ENCODE results near the gene TRIM13. TPM values are rescaled to one million over a fixed set of nuclear protein-coding genes. Genes with fewer than 3 reads are reported as not detected.

Gene TRIM13
- total RNA-seq, 1 experiment from 2014 or later = 19.0 TPM

DNA sequence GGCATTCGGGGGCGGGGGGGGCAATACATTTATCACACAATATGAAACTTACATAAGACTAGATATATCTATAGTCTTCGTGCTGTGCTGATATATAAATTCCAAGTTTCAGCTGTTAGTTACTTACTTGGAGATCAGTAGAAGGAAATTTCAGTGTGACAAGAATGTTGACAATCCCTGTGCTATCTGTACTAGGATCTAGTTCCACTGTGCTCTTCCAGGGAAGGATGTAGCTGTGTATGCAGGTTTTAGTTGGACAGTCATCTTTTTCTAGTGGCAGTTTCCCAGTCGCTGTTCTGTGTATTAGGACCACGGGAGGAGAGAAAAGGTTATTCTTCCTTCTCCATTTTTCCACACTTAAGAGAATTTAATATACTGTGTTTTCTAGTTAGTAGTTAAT lies 3.2 kb upstream of the TRIM13 start:
- DNase-seq (ENCODE audit: unreplicated experiment) = no peak
- no TSS peak for BruUV-seq (replicated peaks)
- peaks cover 20% of the 10 kb centered on the region for H3K36me3 Mint-ChIP-seq (ENCODE audit: insufficient read depth, unreplicated experiment)
- no peak for TF ChIP-seq CTCF (IDR thresholded peaks at IDR 0.05; ENCODE audit: unreplicated experiment)
- no peaks in the 10 kb centered on the region for H3K9me3 Mint-ChIP-seq (ENCODE audit: unreplicated experiment)
- CTCF ChIA-PET = no interaction called here
- H3K27me3 Mint-ChIP-seq (ENCODE audit: insufficient read depth, unreplicated experiment) = no peaks in the 10 kb centered on the region
- intact Hi-C loops (cut with micrococcal nuclease) = no loop called here
- no peak overlapping the region for H3K27ac Mint-ChIP-seq (ENCODE audit: low read depth, unreplicated experiment)
- H3K4me3 Mint-ChIP-seq (ENCODE audit: unreplicated experiment) = no peak overlapping the region
- peaks cover 13% of the 10 kb centered on the region for H3K4me1 Mint-ChIP-seq (ENCODE audit: insufficient read depth, unreplicated experiment)
- POLR2A ChIA-PET = no interaction called here

DNA sequence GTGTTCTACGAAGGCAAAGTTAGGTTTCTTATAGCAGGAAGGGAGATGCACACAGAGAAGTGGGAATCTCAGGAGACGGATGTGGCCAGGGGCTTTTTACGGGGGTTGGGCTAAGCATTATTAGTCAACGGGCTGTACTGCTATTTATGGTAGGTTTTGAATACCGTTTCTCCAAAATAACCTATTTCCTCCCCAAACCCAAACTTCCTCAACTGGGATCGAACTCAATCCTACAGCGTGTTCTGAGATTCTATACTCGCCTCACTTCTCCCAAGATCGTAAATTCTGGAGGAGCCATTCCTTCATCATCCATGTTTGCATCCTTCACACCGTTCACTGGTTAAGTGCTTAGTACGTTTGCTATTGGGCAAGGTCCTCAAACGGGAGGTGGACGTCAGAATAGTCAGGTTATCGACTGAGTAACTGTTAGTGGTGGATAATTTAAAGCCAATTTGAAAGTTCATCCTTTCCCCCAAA lies 1.2 kb upstream of the TRIM13 start:
- no peaks in the 10 kb centered on the region for H3K9me3 Mint-ChIP-seq (ENCODE audit: unreplicated experiment)
- CTCF ChIA-PET = interaction anchor here (0.6 kb wide), 1 partner anchor 216 kb away, joined by 7 read pairs; no protein-coding TSS in a partner anchor
- TSS peak; percentile 56 for BruUV-seq (replicated peaks)
- H3K36me3 Mint-ChIP-seq (ENCODE audit: insufficient read depth, unreplicated experiment) = peaks cover 40% of the 10 kb centered on the region
- H3K27me3 Mint-ChIP-seq (ENCODE audit: insufficient read depth, unreplicated experiment) = no peaks in the 10 kb centered on the region
- TF ChIP-seq CTCF (IDR thresholded peaks at IDR 0.05; ENCODE audit: unreplicated experiment) = no peak
- no peak for DNase-seq (ENCODE audit: unreplicated experiment)
- POLR2A ChIA-PET = interaction anchor here (0.6 to 11.1 kb wide), 8 partner anchors 8 to 916 kb away, joined by 3 to 201 read pairs (median 30); partner anchors contain the start of gene SPRYD7
- intact Hi-C loops (cut with micrococcal nuclease) = loop anchor here (2.0 to 5.0 kb wide), 2 partner anchors 537 to 917 kb away; no protein-coding TSS in a partner anchor
- H3K27ac Mint-ChIP-seq (ENCODE audit: low read depth, unreplicated experiment) = no peak overlapping the region
- H3K4me1 Mint-ChIP-seq (ENCODE audit: insufficient read depth, unreplicated experiment) = peaks cover 20% of the 10 kb centered on the region
- peak overlapping the region; percentile 89 for H3K4me3 Mint-ChIP-seq (ENCODE audit: unreplicated experiment)

- no peaks in the 10 kb centered on the region for H3K27me3 Mint-ChIP-seq (ENCODE audit: insufficient read depth, unreplicated experiment)
- ChIA-PET CTCF (interaction anchor here (0.5 to 2.4 kb wide), 11 partner anchors 12 to 916 kb away, joined by 3 to 20 read pairs (median 4); no protein-coding TSS in a partner anchor), POLR2A (interaction anchor here (0.6 to 11.1 kb wide), 27 partner anchors 11 to 916 kb away, joined by 3 to 201 read pairs (median 6); partner anchors contain the start of genes EBPL, KCNRG and SPRYD7)
- peaks cover 20% of the 10 kb centered on the region for H3K4me1 Mint-ChIP-seq (ENCODE audit: insufficient read depth, unreplicated experiment)
- no peaks in the 10 kb centered on the region for H3K9me3 Mint-ChIP-seq (ENCODE audit: unreplicated experiment)
- no TSS peak for BruUV-seq (replicated peaks)
- no peak for TF ChIP-seq CTCF (IDR thresholded peaks at IDR 0.05; ENCODE audit: unreplicated experiment)
- H3K27ac Mint-ChIP-seq (ENCODE audit: low read depth, unreplicated experiment) = peak overlapping the region; percentile 80
- peak; percentile 93 for DNase-seq (ENCODE audit: unreplicated experiment)
- intact Hi-C loops (cut with micrococcal nuclease) = loop anchor here (2.0 to 5.0 kb wide), 2 partner anchors 536 to 916 kb away; no protein-coding TSS in a partner anchor
- peaks cover 46% of the 10 kb centered on the region for H3K36me3 Mint-ChIP-seq (ENCODE audit: insufficient read depth, unreplicated experiment)
- H3K4me3 Mint-ChIP-seq (ENCODE audit: unreplicated experiment) = peak overlapping the region; percentile 89
Measured at GRCh38 chr13:49996161-49996915, 504 bp upstream of the TRIM13 start.

GRCh38 chr13:49997955-49998354 lies 1.1 kb downstream of the TRIM13 start:
- Mint-ChIP-seq H3K4me1 (ENCODE audit: insufficient read depth, unreplicated experiment) (peaks cover 16% of the 10 kb centered on the region), H3K4me3 (ENCODE audit: unreplicated experiment) (peak overlapping the region; percentile 89), H3K36me3 (ENCODE audit: insufficient read depth, unreplicated experiment) (peaks cover 56% of the 10 kb centered on the region), H3K27ac (ENCODE audit: low read depth, unreplicated experiment) (peak overlapping the region; percentile 80), H3K27me3 (ENCODE audit: insufficient read depth, unreplicated experiment) (no peaks in the 10 kb centered on the region), H3K9me3 (ENCODE audit: unreplicated experiment) (no peaks in the 10 kb centered on the region)
- ChIA-PET CTCF (interaction anchor here (0.6 to 2.4 kb wide), 19 partner anchors 9 to 1071 kb away, joined by 3 to 20 read pairs (median 4); partner anchors contain the start of genes KCNRG and SPRYD7), POLR2A (interaction anchor here (0.7 to 11.1 kb wide), 32 partner anchors 9 to 917 kb away, joined by 3 to 201 read pairs (median 6); partner anchors contain the start of genes EBPL, KCNRG and SPRYD7)
- peak; percentile 25 for DNase-seq (ENCODE audit: unreplicated experiment)
- TSS peak; percentile 43 for BruUV-seq (replicated peaks)
- no peak for TF ChIP-seq CTCF (IDR thresholded peaks at IDR 0.05; ENCODE audit: unreplicated experiment)
- intact Hi-C loops (cut with micrococcal nuclease) = loop anchor here (1.0 to 5.0 kb wide), 4 partner anchors 84 to 914 kb away; no protein-coding TSS in a partner anchor

Data from MCF 10A (cell line).